Right lobe of liver (tissue), 4 donors: Measurements from ENCODE around the gene KRT4.

ENCODE experiments used
- CTCF ChIP-seq, 4 donors: fragments of 200-600 bp in 3 of 4; fragments of 450-650 bp in 1 of 4; IDR thresholded peaks; one replicate each; pipeline versions ENCODE4 v1.5.1 to v1.8.0; 2016 to 2022; ENCODE audit warnings: antibody characterized with exemption in 4 of 4, mild to moderate bottlenecking in 2 of 4
- POLR2A ChIP-seq: fragments of 450-650 bp; IDR thresholded peaks from one replicate; pipeline ENCODE4 v1.6.1; 2017; ENCODE audit warnings: antibody characterized with exemption, mild to moderate bottlenecking
- donor health status: DM: no; HTN: no; CAD: no.
- donor health status: DM: no; HTN: no; CAD: no.
- donor health status: DM: no; HTN: yes; CAD: no.

GRCh38 chr12:52769354-52769753, 44.6 kb downstream of the KRT4 start:
- no peak for TF ChIP-seq CTCF (IDR thresholded peaks at IDR 0.05)
- no peak for TF ChIP-seq POLR2A
